Left hindlimb (tissue), 1 donor: ENCODE measurements around the gene FOXC2.

Source experiments
- DNase-seq: peaks from one replicate; pipeline ENCODE4 v3.0.0-alpha.2; 2018

The FOXC2 gene

DNA sequence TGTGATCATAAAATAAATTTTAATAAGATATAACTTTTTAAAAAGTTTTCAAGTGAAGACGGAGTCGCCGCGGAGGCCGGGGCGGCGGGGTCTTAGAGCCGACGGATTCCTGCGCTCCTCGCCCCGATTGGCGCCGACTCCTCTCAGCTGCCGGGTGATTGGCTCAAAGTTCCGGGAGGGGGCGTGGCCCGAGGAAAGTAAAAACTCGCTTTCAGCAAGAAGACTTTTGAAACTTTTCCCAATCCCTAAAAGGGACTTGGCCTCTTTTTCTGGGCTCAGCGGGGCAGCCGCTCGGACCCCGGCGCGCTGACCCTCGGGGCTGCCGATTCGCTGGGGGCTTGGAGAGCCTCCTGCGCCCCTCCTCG, at the start of gene FOXC2:
Gene FOXC2 (plus strand): TSS at position 229 of the 365 bp plus-strand sequence. CDS start 507 bp downstream, outside the sequence.
- DNase-seq = peak; percentile 93

DNA sequence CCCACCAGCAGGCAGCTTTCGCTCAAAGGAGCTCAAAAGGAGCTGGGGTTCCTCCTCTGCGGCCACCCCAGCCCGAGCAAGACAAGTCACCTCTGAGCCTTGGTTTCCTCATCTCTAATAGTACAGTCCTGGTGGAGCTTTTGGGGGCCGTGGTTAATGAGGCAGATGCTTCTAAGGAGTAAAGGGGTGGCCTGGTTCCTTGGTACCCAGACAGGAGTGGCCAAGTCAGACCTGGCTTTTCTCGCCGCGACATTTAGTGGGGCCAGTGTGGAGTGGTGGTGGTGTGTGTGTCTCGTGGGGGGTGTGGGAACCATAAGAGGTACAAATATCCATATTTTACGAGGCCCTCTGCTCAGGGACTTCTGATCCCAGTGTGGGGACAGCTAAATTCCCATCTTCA, 49.6 kb upstream of the FOXC2 start:
- no peak for DNase-seq

DNA sequence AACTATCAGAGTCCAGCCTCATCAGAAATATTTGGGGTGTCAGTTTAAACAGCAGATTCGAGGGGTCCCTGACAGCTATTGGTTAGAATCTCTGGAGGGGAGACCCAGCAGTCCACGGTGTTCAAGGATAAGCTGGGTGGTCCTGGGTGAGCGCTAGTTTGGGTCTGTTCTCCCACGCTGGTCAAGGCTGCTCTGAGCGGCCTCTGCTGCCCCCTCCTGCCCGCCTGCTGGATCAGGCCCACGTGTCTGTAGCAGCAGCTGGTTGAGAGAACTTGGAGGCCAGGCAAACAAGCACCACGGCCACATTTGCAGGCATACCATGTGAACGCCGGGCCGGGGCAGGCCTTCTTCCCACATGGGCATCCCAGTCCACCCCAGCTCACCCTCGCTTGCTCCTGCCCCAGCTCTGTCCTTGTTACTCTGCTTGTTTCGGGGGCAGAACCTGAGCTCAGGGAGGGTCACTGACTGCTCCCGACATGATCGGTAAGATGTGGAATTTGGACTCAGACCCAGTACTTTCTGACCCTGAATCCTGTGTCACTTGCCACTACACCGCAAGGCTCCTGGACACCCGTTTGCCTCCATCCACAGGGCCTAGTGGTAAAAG, 48.9 kb upstream of the FOXC2 start:
- DNase-seq = peak; percentile 76

DNA sequence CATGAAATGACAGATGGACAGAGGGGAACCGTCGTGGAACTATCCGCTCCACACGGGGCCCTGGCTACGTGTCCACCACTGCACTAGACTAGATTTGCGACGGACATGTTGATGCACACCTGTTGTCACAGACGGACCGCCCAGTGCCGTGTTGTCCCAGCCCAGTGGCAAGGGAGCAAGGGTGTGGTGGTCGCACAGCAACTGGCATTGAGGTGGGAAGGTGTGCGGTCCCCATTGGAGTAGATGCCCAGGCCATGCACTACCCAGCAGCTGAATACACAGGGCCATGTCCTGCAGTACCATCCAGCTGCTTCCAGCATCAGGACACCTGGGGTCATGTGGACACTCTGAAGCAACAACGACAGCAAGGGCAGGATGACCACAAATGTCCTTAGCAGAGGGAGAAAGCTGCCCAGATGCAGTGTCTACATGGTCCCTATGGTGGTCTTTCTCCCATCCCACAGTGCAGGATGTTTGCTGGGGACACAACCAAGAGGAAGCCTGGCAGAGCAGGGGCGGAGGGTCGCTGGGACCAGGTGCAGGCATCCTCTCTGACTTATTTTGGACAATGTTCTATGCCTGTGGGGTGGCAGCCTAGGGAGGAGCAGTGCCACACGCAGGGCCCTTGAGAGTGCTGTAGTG, 47.5 kb upstream of the FOXC2 start:
- peak; percentile 26 for DNase-seq

DNA sequence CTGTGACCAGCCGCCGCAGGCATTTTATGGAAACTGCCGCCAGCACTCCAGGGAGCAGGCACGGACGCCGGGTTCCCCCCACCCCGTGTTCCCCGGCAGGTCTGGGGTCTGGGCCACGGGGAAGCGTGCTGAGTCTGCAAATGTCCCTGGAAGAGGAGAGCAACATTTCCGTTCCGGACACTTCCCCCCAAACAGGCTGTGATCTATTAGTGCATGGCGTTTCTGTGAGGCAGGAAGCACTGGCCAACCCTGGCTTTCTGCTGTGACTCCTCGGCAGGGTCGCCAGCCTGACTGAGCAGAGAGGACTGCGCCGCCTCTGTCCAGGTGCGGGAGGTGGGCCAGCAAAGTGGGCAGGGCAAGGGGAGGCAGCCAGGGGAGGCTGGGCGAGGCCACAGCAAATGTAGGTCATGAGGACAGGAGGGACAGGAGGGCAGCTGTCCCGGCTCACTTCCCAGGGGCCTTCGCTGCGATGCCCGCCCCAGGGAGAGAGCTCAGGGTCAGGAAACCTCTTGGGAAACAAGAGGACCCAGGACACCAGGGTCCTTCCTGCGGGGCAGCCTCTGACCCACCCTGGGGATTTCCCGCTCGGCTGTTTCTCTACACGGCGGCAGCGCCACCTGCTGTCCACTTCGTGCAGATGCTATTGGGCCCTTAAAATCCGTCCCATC, 46.8 kb upstream of the FOXC2 start:
- peak; percentile 64 for DNase-seq

DNA sequence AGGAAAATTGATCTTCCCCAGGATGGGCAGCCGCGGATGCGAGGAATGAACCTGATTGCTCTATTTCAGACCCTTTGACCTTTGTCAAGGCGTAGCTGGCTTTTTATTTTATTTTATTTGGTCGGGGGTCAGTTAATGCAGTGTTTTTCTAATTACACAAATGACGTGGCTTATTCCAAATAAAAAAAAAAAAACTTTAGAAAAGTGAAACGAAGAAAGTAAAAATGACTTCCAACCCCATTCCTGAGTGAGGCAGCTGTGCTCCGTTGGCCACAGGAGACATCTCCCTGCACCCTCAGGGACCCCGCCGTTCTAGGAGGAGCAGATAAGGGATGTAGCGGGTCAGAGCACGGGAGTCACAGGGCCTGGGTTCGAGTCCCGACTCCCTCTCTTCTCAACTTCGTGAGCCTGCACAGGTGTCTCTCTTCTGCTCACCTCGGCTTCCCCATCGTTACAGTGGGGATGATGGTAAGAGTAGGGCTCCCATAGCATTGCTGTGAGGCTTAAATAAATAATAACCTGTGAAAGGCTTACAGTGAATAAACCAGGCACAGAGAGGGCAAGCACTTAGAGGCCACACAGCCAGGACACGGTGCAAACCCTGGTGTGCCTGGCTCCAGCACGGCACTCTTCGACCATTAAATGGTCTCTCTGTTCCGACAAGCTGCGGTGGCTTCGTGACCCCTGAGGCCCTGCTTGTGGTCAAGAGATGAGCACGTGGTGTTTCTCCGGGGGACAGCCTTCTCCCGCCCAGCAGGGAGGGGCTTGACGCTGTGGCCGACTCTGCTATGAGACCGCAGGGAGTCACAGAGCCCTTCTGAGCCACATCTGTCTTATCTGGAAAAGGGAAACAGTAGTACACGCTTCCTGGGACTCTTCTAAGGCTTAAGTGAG, 46.1 kb upstream of the FOXC2 start:
- peak; percentile 32 for DNase-seq

DNA sequence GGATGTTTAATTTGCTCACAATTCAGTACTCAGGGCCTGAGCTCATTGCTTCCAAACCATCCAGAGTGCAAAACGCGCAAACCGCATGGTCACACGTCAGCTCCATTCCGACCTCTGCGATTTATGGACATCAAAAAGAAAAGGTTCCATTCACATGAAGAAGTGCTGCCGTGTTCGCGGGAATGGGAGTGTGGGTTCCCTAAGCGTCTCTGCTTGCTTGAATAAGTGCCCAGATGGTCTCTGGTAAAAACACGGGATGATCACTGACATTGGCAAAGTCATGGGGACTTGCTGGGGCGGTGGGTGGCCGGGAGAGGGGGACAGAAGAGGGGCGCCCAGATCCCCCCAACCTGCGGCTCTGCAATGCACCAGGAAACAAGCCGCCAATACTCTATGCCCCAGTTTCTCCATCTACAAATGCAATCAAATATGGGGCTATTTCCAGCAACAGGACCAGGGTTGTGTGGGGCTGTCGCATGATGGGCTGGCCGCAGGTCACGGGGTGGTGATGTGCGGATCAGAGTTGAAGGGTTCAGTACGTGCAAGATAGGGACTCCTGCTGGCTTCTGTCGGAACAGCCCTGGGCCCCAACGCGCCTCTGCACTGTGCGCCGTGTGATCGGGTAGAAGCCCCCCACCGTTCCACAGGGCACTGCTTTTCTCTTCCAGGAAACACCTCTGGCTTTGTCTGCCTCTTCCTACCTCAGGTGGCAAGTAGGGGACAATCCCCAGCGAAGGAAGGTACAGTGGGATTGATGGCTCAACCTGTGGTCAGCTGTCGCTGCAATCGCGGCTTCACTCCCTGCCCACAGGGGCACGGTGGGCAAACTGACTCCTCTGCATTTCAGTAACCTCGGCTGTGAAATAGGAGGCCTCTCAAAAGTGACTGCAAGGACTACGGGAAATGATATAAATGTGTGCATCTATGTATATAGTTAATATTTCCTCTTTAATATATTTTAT, 45.1 kb upstream of the FOXC2 start:
- DNase-seq = peak; percentile 26

DNA sequence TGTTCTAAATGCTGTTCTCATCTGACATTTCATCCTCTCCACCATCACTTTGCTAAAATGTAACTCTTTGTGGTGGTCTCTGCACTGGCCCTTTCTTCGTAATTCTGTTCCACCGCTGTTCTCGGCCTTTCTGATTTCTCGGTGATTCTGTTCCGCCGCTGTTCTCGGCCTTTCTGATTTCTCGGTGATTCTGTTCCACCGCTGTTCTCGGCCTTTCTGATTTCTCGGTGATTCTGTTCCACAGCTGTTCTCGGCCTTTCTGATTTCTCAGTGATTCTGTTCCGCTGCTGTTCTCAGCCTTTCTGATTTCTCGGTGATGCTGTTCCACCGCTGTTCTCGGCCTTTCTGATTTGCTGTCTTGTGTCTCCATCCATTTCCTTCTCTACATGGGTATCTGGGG, 44.0 kb upstream of the FOXC2 start:
- DNase-seq = peak; percentile 19

DNA sequence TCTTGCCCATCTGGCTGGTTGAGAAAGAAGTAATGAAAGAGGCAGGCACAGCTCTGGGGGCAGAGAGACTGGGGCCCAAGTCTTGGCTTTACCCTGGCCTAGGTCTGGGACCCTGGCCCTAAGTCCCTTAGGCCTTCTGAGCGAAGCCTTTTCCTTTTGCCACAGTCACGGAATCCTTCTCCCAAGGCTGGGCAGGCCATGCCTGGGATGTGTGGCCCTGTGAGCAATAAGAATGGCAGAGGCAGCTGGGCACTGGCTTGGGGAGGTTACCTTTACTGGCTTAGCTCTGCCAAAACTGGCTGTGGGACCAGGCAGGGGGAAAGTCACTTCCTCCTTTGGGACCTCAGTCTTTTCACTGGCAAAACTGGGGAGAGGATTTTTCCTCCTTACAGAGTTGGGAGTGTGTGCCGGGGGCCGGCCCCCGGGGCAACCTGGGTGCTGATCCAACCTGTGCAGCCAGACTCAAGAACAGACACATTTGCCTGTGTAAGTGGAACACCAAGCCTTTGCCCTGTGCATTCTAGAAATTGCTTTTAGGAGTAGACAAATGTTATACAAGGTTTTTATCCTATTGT, 43.4 kb upstream of the FOXC2 start:
- peak; percentile 9 for DNase-seq

DNA sequence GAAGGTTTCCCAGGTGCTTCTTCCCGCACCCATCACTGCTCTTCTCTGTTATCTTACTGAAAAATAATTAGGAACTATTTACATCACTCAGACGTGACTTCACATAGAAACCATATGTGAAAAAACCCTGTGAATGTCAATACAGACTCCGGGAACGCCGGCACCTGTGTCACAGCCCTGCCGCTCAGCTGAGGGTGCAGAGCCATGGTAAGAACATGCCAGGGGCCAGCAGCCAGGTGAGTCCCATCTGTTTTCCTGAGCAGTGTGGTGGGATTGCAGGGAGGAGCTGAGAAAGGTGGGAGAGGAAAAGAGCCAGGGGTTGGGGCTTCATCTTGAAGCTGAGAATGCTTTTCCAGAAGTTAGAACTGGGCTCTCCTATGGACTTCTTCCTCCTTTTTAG, 42.6 kb upstream of the FOXC2 start:
- DNase-seq = peak; percentile 6

DNA sequence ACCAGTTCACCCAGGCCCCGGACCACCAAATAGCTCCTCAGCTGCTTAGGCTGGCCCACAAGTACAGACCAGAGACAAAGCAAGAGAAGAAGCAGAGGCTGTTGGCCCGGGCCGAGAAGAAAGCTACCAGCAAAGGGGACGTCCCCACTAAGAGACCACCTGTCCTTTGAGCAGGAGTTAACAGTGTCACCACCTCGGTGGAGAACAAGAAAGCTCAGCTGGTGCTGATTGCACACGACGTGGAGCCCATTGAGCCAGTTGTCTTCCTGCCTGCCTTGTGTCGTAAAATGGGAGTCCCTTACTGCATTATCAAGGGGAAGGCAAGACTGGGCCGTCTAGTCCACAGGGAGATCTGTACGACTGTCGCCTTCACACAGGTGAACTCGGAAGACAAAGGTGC, 40.9 kb upstream of the FOXC2 start:
- peak; percentile 11 for DNase-seq

DNA sequence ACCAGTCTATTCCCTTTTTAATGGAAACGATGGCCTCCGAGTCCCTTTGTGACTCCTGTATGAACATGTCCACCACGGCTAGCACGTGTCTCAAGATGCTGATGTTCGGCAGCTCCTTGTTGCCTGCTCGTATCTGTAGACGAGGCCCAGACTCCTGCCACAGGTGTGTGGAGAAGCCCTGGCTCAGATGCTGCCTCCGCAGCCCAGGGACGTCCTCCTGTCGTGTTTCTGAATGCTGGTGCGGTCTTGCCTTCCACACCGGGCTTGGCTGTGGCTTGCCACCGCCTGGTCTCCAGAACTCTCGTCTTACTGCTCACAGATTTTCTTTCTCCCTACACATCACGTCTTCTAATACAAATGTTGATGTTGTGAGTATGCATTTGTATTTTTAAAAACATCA, 39.3 kb upstream of the FOXC2 start:
- peak; percentile 8 for DNase-seq

DNA sequence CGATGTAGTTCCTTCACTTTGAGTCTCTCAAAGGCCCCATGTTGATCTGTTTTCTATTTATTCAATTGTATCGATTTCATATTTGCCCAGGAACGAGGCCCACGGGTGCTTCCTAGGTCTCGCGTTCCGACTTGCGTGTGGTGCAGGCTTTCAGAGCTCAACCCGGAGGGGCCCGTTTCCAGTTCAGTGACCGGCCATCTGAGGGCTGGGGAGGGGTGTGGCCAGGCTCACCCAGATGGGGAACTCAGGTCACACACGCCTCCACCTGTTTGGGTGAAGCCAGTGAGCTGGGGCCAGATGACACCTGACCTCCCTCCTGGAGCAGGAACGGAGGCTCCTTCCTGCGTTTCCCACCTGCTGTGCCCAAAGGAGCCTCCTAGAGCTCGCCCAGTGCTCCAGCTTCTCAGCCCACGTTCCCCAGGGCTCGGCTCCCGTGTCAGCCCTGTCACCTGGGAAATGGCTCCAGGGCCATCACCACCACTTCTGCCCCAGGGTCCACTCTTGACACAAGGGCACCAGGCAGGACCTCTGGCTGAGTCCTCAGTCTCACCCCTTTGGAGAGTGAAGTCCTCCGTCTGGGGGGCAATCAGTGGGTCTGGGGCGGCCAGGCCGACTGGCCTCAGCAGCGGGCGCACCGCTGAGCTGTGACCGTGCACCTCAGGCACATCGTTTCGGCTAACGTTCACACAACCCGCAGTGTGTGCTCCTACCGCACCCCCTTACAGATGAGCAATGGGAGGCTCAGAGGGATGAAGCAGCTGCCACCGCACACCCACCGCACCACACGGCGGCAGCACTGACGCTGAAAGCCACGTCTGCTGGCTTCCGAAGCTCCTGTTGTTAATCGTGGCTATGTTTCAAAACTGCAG, 38.3 kb upstream of the FOXC2 start:
- DNase-seq = peak; percentile 19

DNA sequence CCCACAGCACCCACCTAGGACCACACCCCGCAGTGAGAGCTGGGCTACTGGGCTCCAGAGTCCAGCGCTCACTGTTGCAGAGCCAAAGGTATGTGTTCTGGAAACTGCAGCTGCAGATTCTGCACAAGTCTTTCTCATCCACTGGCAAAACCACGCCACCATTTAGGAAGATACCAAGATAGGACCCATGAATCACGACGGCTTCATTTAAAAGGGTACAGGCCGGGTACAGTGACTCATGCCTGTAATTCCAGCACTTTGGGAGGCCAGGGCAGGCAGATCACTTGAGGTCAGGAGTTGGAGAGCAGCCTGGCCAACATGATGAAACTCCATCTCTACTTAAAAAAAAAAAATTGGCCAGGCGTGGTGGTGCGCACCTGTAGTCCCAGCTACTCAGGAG, 37.5 kb upstream of the FOXC2 start:
- DNase-seq = peak; percentile 5

DNA sequence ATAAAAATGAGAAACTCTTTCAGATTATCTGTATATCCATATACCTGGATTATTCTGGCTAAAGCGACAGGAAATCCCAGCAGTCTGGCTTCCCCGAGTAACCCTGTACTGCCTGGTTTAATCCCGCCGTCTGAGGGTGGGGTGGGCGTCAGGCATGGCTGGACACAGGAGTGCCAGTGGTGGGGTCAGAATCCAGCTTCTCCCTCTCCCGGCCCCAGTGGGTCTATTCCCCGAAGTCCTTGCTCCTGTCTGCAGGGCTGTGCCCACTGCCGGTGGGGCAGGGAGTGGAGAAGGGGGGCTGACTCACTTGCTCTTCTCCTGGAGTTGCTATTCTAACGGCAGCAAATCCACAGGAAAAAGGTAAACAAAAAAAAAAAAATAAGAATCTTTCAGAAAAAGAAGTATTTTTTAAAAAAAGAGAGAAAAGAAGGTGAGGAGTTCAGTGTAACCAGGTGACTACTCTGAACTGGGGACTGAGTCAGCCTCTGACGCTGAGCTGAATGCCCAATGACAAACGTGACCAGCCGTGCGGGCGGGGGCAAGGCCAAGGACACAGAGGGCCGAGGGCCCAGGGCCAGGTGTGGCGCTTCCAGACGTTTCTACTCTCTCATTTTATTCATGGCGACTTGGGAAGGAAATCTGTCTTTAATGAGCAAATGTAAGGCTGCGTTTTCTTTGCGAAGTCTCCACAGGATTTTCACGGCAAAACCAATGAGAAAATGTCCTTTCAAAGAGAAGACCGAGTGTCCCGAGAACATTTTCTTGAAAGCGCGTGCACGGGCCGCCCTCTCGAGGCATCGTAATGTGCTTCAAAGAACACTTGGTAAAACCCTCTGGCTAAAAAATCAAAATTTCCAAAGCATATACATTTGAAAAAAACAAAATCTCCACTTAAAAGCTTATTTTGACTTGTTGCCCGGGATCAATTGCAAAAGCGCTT, 36.1 kb upstream of the FOXC2 start:
- peak; percentile 16 for DNase-seq

DNA sequence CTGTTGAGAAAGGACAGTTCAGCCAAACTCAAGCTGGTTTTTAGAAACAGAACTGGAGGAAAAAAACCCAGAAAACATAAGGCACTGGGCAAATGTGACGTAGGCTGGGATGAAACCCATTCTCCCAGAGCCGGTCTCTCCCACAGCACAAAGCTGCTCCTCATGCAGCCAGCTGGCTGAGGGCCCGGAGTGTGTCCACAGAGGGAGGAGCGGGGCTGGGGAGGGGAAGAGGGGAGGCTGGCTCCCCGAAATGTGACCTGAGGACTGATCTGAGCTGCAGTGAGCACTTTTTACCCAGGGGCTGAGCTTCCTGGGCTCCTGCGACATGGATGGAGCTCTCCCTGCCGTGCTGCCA, 35.5 kb upstream of the FOXC2 start:
- DNase-seq = peak; percentile 77

DNA sequence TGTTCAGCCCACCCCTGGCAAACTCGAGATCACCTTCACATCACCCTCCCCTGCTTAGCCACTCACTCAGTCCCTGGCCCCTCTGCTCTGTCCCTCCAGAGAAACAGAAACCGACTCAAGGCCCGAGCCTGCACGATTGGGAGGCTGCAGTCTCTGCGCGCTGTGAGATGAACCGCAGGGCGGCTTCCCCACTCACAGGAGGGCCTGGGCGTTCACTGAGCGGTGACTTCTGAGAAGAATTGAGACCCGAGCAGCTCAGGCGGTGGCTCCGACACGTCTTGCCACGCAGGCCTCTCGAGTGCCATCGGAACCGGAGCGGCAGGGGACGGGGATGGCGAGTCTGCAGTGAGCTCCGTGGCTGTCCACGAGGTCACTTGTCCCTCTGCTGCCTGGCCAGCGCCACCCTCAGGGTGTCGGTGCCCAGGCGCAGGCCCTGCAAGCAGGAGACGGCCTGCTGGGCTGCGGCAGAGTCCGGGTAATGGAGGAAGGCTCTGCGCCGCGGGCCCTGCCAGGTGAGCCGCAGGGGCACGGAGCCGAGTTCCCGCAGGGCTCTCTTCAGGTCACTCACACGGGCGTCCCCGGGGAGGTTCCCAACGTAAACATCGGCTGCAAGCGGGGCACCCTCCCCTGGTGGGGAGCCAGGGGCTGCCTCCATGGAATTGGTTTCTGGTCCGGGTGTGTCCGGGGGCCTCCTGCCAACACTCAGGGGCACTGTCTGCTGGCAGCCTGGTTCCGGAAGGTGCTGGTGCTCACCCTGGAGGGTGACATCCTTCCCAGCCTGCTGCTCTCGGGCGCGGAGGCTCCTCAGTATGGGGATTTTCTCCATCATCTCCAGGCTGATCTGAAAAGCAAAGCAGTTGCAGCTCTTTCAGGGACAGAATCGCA, 34.7 kb upstream of the FOXC2 start:
- peak; percentile 35 for DNase-seq

DNA sequence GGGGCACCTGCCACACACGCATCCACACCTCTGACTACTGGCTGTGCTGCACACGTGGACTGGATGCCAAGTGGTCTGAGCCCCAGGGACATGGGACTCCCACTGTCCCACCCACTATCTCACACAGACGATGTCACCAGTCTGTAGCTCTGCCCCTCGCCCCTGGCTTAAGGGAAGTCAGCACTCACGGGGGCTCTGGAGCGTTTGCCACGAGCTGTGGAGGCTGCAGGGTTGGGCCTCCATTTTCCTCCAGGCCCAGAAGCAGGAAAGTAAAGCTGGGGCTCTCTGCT, 34.2 kb upstream of the FOXC2 start:
- DNase-seq = no peak

DNA sequence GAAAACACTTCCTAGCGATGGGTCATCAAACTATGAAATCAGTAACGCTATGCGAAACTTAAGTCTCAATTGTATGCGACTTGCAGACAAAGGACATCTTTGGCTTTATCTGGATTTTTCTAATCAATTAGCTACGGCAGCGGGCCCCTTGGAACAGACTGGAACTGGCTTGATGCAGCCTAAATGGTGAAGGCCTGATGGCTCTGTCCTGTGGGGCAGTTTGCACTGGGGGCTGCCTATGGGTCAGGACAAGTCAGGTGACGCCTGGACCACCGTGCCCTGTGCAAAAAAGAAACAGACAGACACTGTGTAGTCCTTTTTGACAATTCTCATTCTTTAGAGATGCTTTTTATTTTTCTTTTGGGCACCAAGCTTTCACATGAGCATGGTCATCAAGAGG, 33.6 kb upstream of the FOXC2 start:
- DNase-seq = peak; percentile 26
